GF-D8 (cell line): Measurements from ENCODE around the gene CFHR5.
A peak's percentile ranks its signal among the peaks of the same experiment; 100 is the strongest.
"Not testable (repeated sequence)": the region's sequence is repeated elsewhere in the genome, so short reads cannot be mapped to it uniquely, and the experiment has no call there.

Source experiments
- DNase-seq: peaks from one replicate; lab custom pipeline; 2025; lab: John Stamatoyannopoulos, UW

CFHR5 gene

GRCh38 chr1:196977278-196977677 lies at the start of gene CFHR5:
Gene CFHR5 (plus strand): TSS chr1:196977556. CDS start chr1:196977665, 109 bp downstream.
- no peak for DNase-seq

DNA sequence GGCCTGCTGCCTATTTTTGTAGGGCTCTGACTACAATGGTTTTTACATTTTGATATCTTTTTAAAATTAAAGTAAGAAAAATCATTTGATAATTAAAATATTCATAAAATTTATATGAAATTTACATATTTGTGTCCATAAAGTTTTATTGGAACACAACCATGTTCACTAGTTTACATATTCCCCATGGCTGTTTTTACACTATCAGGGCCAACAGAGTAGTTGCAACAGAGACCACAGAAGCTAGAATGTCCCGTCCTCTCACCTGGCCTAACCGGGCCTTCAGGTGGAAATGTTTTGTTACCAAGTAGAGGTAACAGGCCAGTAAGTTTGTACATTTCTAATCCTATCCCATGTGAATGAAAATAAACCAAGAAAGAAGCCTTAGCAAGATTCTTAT lies 44.5 kb upstream of the CFHR5 start:
- DNase-seq, result not testable (repeated sequence)

DNA sequence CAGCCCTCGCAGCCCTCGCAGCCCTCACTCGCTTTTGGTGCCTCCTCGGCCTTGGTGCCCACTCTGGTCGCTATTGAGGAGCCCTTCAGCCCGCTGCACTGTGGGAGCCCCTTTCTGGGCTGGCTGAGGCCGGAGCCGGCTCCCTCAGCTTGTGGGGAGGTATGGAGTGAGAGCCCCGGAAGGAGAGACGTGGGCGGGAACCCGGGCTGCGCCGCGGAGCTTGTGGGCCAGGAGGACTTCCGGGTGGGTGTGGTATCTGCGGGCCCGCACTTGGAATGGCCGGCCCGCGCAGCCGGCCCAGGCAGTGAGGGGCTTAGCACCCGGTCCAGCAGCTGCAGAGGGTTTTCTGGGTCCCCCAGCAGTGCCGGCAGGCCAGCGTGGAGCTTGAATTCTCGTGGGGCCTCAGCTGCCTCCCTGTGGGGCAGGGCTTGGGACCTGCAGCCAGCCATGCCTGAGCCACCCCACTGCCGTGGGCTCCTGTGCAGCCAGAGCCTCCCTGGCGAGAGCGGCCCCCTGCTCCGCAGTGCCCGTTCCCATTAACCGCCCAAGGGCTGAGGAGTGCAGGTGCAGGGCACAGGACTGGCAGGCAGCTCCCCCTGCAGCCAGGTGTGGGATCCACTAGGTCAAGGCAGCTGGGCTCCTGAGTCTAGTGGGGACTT lies 43.7 kb upstream of the CFHR5 start:
- DNase-seq, result no peak

DNA sequence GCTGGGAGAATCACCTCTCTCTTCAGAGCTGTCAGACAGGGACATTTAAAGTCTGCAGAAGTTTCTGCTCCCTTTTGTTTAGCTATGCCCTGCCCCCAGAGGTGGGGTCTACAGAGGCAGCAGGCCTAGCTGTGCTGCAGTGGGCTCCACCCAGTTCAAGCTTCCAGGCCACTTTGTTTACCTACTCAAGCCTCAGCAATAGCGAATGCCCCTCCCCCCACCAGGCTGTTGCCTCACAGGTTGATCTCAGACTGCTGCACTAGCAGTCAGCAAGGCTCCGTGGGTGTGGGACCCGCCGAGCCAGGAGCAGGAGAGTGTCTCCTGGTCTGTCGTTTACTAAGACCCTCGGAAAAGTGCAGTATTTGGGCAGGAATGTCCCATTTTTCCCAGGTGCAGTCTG lies 35.9 kb upstream of the CFHR5 start:
- DNase-seq, result not testable (repeated sequence)

DNA sequence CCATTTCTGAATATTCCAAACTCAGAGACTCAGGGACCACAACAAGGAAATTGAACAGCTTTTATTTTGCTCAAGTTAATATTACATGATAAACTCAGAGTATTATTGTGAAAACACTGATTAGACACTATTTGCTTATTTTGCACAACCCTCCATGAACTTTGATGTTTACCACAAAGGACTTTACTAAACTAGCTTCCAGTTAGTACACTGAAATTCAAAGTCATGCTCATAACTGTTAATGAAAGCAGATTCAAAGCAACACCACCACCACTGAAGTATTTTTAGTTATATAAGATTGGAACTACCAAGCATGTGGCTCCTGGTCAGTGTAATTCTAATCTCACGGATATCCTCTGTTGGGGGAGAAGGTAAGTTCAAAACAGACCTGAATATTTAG lies 33.8 kb upstream of the CFHR5 start, which contains the start of gene CFHR2:
CFHR2 (plus strand) TSS at position 171 of the 400 bp plus-strand sequence; CDS start at position 314, 143 bp downstream.
- DNase-seq, result not testable (repeated sequence)

DNA sequence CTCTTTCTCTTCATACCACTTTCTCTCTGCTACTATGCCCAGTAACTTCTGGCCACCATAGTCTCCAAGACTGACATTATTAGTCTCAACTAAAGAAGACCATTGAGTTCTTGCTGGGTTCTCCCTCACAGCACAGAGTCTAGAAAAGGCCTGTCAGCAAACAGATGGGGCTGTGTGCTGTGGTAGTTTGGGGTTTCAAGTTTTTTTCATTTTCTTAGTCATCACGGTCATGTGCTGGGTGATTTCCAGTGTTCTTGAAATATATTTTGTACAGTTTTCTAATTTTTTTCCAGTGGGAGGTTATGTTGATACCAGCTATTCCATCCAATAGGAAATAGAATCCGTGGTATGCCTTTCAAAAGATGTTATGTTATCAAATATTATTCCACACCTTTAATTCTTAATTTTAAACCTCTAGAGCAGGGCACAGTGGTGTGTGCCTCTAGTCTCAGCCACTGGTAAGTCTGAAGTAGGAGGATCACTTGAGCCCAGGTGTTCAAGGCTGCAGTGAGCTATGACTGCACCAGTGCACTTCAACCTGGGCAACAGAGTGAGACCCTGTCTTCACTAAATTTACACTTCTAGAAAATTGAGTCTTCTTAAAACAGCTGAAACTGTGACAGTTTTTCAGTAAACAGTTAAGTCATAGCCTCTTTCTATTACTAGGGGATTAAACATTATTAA lies 25.5 kb upstream of the CFHR5 start:
- no peak for DNase-seq

- no peak for DNase-seq
Measured at GRCh38 chr1:196954778-196955177, 22.6 kb upstream of the CFHR5 start.

- DNase-seq, result no peak
Measured at GRCh38 chr1:196955926-196956325, 21.4 kb upstream of the CFHR5 start.

DNA sequence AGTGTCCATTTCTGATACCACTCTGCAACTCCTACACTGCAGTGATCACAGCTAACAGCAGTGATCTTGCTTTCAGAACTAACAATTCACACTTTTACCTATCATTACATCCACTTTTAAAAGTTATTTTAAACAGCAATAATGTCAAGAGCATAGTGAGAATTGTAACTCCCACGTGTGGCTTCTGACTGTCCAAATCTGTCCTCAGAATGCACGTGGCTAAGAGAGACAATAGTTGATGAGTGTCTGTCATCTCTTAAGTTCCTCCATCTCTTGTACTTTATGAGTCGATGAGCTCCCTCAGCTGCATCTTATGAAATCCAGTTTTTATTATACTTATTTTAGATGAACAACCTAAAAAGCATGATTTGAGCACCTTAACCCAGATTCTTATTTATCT lies 16.5 kb upstream of the CFHR5 start:
- no peak for DNase-seq

GRCh38 chr1:196970182-196970581 lies 7.2 kb upstream of the CFHR5 start:
- DNase-seq, result no peak

DNA sequence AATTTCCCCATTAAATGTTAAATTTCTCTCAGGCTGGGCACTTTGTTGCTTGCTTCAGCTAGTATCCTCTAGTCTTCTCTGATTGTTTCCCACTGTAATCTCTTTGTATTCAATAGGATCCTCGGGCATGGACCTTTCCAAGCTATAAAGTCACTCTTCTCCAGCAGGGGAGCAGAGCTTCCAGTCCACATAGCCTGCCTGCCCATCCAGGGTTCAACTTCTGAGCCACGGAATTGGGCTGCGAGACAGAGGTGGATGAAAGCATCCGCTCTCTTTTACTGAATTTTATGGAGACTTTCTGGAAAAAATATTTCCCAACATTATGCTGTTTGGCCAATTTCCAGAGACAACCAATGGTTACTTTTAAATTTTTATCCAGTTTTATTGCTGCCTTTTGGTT lies 1.1 kb upstream of the CFHR5 start:
- DNase-seq, result no peak

DNA sequence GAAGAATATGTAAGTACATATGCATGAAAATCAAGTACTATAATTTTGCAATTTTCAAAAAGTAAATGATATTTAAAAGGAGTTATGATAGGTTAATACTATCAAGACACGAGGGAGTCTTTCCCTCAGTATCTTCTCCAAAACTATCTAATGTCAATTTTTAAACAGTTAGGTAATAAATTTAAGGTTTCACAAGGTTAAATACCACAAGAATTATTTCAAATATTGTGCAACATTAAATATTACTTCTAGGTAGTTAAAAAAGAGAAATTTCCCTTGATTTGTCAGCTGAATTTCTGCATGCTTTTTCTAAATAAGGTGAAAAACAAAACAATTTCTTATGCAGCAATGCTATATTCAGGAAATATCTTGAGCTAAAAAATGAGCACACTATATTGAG lies 3.5 kb downstream of the CFHR5 start:
- DNase-seq, result no peak

DNA sequence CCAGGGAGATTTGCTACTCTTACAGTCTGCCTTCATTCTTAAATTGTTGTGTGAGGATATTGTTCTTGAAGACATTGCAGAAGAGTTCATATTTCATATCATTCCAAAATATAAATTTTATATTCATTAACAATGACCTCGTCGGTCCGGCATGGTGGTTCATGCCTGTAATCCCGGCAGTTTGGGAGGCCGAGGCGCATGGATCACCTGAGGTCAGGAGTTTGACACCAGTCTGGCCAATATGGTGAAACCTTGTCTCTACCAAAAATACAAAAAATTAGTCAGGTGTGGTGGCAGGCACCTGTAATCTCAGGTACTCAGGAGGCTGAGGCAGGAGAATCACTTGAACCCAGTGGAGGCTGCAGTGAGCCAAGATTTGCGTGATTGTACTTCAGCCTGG lies 4.9 kb downstream of the CFHR5 start:
- not testable (repeated sequence) for DNase-seq

DNA sequence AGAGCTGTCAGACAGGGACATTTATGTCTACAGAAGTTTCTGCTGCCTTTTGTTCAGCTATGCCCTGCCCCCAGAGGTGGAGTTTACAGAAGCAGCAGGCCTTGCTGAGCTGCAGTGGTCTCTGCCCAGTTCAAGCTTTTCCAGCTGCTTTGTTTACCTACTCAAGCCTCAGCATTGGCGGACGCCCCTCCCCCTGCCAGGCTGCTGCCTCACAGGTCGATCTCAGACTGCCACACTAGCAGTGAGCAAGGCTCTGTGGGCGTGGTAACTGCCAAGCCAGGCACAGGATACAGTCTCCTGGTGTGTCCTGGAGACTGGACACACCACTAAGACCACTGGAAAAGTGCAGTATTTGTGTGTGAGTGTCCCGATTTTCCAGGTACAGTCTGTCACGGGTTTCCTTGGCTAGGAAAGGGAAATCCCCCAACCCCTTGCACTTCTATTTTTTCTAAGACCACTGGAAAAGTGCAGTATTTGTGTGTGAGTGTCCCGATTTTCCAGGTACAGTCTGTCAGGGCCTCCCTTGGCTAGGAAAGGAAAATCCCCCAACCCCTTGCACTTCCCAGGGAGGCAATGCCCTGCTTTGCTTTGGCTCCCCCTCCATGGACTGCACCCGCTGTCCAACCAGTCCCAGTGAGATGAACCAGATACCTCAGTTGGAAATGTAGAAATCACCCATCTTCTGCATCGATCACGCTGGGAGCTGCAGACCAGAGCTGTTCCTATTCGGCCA lies 14.7 kb downstream of the CFHR5 start:
- not testable (repeated sequence) for DNase-seq

DNA sequence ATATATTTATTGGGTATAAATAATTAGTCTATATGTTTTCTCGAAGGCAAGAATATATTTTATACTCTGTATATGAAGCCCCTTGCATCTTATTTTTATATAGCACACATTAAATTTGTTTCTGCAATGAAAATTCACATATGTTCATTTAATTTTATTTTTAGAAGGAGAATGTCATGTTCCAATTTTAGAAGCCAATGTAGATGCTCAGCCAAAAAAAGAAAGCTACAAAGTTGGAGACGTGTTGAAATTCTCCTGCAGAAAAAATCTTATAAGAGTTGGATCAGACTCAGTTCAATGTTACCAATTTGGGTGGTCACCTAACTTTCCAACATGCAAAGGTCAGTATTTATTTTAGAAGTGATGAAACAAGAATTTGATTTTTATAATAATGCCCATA lies 16.6 kb downstream of the CFHR5 start:
- no peak for DNase-seq

- no peak for DNase-seq
Measured at GRCh38 chr1:196997423-196997822, 20.1 kb downstream of the CFHR5 start.

DNA sequence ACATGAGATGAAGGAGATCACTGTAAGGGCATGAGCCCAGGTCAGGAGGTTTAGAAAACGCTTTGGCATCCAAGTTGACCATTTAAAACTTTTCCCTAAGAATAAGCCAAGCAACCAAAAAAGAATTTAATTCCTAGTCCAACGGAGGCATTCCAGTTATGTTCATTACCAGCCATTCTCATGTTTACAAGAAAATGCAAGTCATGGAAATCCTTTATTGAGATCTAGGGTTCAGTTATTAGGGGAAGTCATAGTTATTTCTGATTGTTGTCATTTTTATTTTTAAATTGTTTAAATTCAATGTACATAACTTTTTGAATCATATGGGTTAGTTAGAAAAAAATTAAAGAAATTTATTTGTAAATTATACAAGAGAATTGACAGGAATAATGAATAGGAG lies 24.5 kb downstream of the CFHR5 start:
- DNase-seq, result no peak

- no peak for DNase-seq
Measured at GRCh38 chr1:197003132-197003531, 25.8 kb downstream of the CFHR5 start.

- DNase-seq, result no peak
Measured at GRCh38 chr1:197008861-197009260, 31.5 kb downstream of the CFHR5 start.

DNA sequence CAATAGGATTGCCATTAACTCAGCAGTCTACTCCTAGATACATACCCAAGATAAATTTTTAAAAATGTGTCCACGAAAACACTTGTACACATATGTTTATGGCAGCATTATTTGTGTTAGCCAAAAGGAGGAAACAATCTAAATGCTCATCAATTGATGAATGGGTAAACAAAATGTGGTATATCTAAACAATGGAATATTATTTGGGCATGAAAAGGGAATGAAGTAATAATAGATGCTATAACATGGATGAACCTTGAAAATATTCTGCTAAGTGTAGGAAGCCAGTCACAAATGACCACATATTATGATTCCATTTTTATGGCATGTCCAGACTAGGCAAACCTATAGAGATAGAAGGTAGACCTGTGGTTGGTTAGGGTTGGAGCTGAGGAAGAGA lies 34.3 kb downstream of the CFHR5 start:
- DNase-seq, result no peak

GRCh38 chr1:197013234-197013633 lies 35.9 kb downstream of the CFHR5 start:
- no peak for DNase-seq

- DNase-seq, result no peak
Measured at GRCh38 chr1:197016751-197017150, 39.4 kb downstream of the CFHR5 start.

DNA sequence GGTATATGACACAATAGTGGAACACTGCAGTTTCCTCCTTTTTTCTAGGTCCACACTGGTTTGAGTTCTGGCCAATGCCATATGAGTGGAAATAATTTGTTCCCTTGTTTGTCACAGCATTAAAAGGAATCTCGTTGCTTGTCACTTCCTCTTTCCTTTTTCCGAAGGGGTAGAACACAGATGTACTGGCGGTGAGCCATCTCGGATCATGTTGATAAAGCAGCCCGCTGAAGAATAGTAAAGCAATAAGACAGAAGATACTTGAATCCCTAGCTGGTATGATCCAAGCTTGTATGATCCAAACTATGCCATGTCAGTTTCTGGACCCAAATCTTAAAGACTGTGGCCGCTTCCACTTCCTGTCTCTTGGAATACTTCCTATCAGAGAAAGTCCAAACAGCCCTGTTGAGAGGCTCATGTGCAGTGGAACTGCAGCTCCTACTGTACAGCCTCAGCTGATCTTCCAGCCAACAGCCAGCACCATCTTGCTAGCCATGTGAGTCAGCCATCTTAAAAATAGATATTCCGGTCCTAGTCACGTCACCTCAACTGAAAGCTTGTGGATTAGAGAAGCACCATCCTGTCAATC lies 40.3 kb downstream of the CFHR5 start:
- peak; percentile 6 for DNase-seq
